Measurements from ENCODE around the gene NTN5.

Gene NTN5

GRCh38 chr19:48672994-48673393 lies at the start of gene NTN5:
NTN5 (minus strand) TSS chr19:48673017; CDS start chr19:48670986, 2,031 bp downstream.
- no peak within 1 kb of the TSS for H3K4me3 ChIP-seq (ENCODE audit: low read depth, low read length)
- DNase-seq (ENCODE audit: low read depth) = no peak
- no peak for TF ChIP-seq CTCF (IDR thresholded peaks at IDR 0.05; ENCODE audit: insufficient read depth, low read depth, low read length, missing control alignments)

- no peak for DNase-seq (ENCODE audit: low read depth)
- TF ChIP-seq CTCF (IDR thresholded peaks at IDR 0.05; ENCODE audit: insufficient read depth, low read depth, low read length, missing control alignments) = no peak
- no peak overlapping the region for H3K4me3 ChIP-seq (ENCODE audit: low read depth, low read length)
Observed at GRCh38 chr19:48722196-48722708, 49.4 kb upstream of the NTN5 start.

GRCh38 chr19:48720613-48721296 lies 47.9 kb upstream of the NTN5 start:
- H3K4me3 ChIP-seq (ENCODE audit: low read depth, low read length) = peak overlapping the region; percentile 57
- peak; percentile 98 for DNase-seq (ENCODE audit: low read depth)
- TF ChIP-seq CTCF (IDR thresholded peaks at IDR 0.05; ENCODE audit: insufficient read depth, low read depth, low read length, missing control alignments) = no peak

GRCh38 chr19:48720251-48720612 lies 47.4 kb upstream of the NTN5 start:
- DNase-seq (ENCODE audit: low read depth) = no peak
- TF ChIP-seq CTCF (IDR thresholded peaks at IDR 0.05; ENCODE audit: insufficient read depth, low read depth, low read length, missing control alignments) = no peak
- peak overlapping the region; percentile 57 for H3K4me3 ChIP-seq (ENCODE audit: low read depth, low read length)

- H3K4me3 ChIP-seq (ENCODE audit: low read depth, low read length) = peak within 1 kb of the TSS; percentile 57
- no peak for DNase-seq (ENCODE audit: low read depth)
Observed at GRCh38 chr19:48719263-48720171, 46.7 kb upstream of the NTN5 start, which contains the start of gene MAMSTR. MAMSTR (minus strand) TSS chr19:48719725; CDS start chr19:48719031, 694 bp downstream.

More at GRCh38 chr19:48719263-48720171, 46.7 kb upstream of the NTN5 start, which contains the start of gene MAMSTR:
- TF ChIP-seq CTCF (IDR thresholded peaks at IDR 0.05; ENCODE audit: insufficient read depth, low read depth, low read length, missing control alignments) = no peak
